Stimulated activated memory B cell treated with anti-CD40 and anti-IgM and Interleukin-4, amounts not matched to agents 10 μg/mL and 1 μg/mL and 100 μg/mL, for 72 hours (primary cell): ENCODE measurements around the gene ICAM4.
"Not testable (repeated sequence)": the region's sequence is repeated elsewhere in the genome, so short reads cannot be mapped to it uniquely, and the experiment has no call there.

Source experiments
- ATAC-seq: fragments of 150-1000 bp; cut with Tn5 transposase; 2 replicates; pipeline ENCODE4 v1.10.0; 2021
- H3K27ac Mint-ChIP-seq: one replicate; pipeline ENCODE4 v1.8.0; 2022; ENCODE audit warnings: mild to moderate bottlenecking, mixed read lengths
- H3K27me3 Mint-ChIP-seq: one replicate; pipeline ENCODE4 v1.8.0; 2022; ENCODE audit warnings: mixed read lengths
- H3K36me3 Mint-ChIP-seq: one replicate; pipeline ENCODE4 v1.8.0; 2022; ENCODE audit warnings: mixed read lengths
- H3K4me1 Mint-ChIP-seq: one replicate; pipeline ENCODE4 v1.8.0; 2022; ENCODE audit warnings: mixed read lengths
- H3K4me3 Mint-ChIP-seq: one replicate; pipeline ENCODE4 v1.8.0; 2022; ENCODE audit warnings: mild to moderate bottlenecking, moderate library complexity, mixed read lengths
- H3K9me3 Mint-ChIP-seq: one replicate; pipeline ENCODE4 v1.8.0; 2022; ENCODE audit warnings: mixed read lengths

ICAM4 gene

GRCh38 chr19:10286803-10287737 is at the start of gene ICAM4:
Gene ICAM4, plus strand, starts transcription at chr19:10286955. Its CDS starts 58 bp downstream, at chr19:10287013.
- peak within 1 kb of the TSS; percentile 55 for H3K27ac Mint-ChIP-seq
- H3K9me3 Mint-ChIP-seq = peaks cover 4% of the 10 kb centered on the region
- H3K4me3 Mint-ChIP-seq = peak within 1 kb of the TSS; percentile 50
- ATAC-seq = peak; percentile 69
- H3K4me1 Mint-ChIP-seq = peaks cover 68% of the 10 kb centered on the region
- peaks cover 42% of the 10 kb centered on the region for H3K27me3 Mint-ChIP-seq
- H3K36me3 Mint-ChIP-seq = peaks cover 39% of the 10 kb centered on the region

GRCh38 chr19:10237702-10238101 is 49.1 kb upstream of the ICAM4 start:
- no peak overlapping the region for H3K4me3 Mint-ChIP-seq

GRCh38 chr19:10238172-10238783 is 48.5 kb upstream of the ICAM4 start:
- no peak for ATAC-seq
- no peaks in the 10 kb centered on the region for H3K9me3 Mint-ChIP-seq
- no peaks in the 10 kb centered on the region for H3K36me3 Mint-ChIP-seq
- peak overlapping the region; percentile 76 for H3K27ac Mint-ChIP-seq
- no peak overlapping the region for H3K4me3 Mint-ChIP-seq
- no peaks in the 10 kb centered on the region for H3K27me3 Mint-ChIP-seq
- H3K4me1 Mint-ChIP-seq = peaks cover 64% of the 10 kb centered on the region

More at GRCh38 chr19:10237702-10238101, 49.1 kb upstream of the ICAM4 start:
- Mint-ChIP-seq H3K4me1 (peaks cover 63% of the 10 kb centered on the region), H3K9me3 (no peaks in the 10 kb centered on the region), H3K27me3 (no peaks in the 10 kb centered on the region), H3K36me3 (no peaks in the 10 kb centered on the region), H3K27ac (peak overlapping the region; percentile 76)
- ATAC-seq = no peak

- not testable (repeated sequence) for H3K27me3 Mint-ChIP-seq, ATAC-seq, H3K27ac Mint-ChIP-seq, H3K4me3 Mint-ChIP-seq, H3K9me3 Mint-ChIP-seq, H3K36me3 Mint-ChIP-seq
- peaks cover 63% of the 10 kb centered on the region for H3K4me1 Mint-ChIP-seq
Measured at GRCh38 chr19:10241826-10242449, 44.8 kb upstream of the ICAM4 start.

GRCh38 chr19:10243606-10244005 is 43.1 kb upstream of the ICAM4 start:
- no peaks in the 10 kb centered on the region for H3K27me3 Mint-ChIP-seq
- no peak overlapping the region for H3K27ac Mint-ChIP-seq
- H3K9me3 Mint-ChIP-seq = no peaks in the 10 kb centered on the region
- no peak for ATAC-seq
- H3K4me3 Mint-ChIP-seq = no peak overlapping the region
- peaks cover 67% of the 10 kb centered on the region for H3K4me1 Mint-ChIP-seq
- H3K36me3 Mint-ChIP-seq = no peaks in the 10 kb centered on the region

- no peaks in the 10 kb centered on the region for H3K9me3 Mint-ChIP-seq
- no peak overlapping the region for H3K4me3 Mint-ChIP-seq
- no peaks in the 10 kb centered on the region for H3K27me3 Mint-ChIP-seq
- peaks cover 58% of the 10 kb centered on the region for H3K4me1 Mint-ChIP-seq
- peak overlapping the region; percentile 47 for H3K27ac Mint-ChIP-seq
- H3K36me3 Mint-ChIP-seq = no peaks in the 10 kb centered on the region
- peak; percentile 89 for ATAC-seq
Measured at GRCh38 chr19:10245189-10245939, 41.4 kb upstream of the ICAM4 start.

GRCh38 chr19:10246511-10246910 is 40.2 kb upstream of the ICAM4 start:
- Mint-ChIP-seq H3K27ac (peak overlapping the region; percentile 47), H3K4me1 (peaks cover 57% of the 10 kb centered on the region), H3K27me3 (no peaks in the 10 kb centered on the region), H3K36me3 (no peaks in the 10 kb centered on the region), H3K4me3 (no peak overlapping the region), H3K9me3 (no peaks in the 10 kb centered on the region)
- no peak for ATAC-seq

GRCh38 chr19:10251792-10252694 is 34.7 kb upstream of the ICAM4 start, which contains the start of gene MRPL4:
Gene MRPL4, plus strand, starts transcription at chr19:10252214. Its CDS starts 40 bp downstream, at chr19:10252254.
- Mint-ChIP-seq H3K27ac (peak within 1 kb of the TSS; percentile 98), H3K4me3 (peak within 1 kb of the TSS; percentile 99), H3K4me1 (peaks cover 54% of the 10 kb centered on the region), H3K9me3 (no peaks in the 10 kb centered on the region), H3K27me3 (no peaks in the 10 kb centered on the region), H3K36me3 (peaks cover 33% of the 10 kb centered on the region)
- ATAC-seq = peak; percentile 99

GRCh38 chr19:10252707-10253106 is 34.0 kb upstream of the ICAM4 start:
- H3K9me3 Mint-ChIP-seq = no peaks in the 10 kb centered on the region
- H3K27ac Mint-ChIP-seq = peak overlapping the region; percentile 98
- peak overlapping the region; percentile 99 for H3K4me3 Mint-ChIP-seq
- peaks cover 47% of the 10 kb centered on the region for H3K4me1 Mint-ChIP-seq
- peaks cover 40% of the 10 kb centered on the region for H3K36me3 Mint-ChIP-seq
- ATAC-seq = no peak
- no peaks in the 10 kb centered on the region for H3K27me3 Mint-ChIP-seq

- H3K27ac Mint-ChIP-seq = no peak overlapping the region
- H3K36me3 Mint-ChIP-seq = peaks cover 46% of the 10 kb centered on the region
- H3K9me3 Mint-ChIP-seq = no peaks in the 10 kb centered on the region
- H3K27me3 Mint-ChIP-seq = no peaks in the 10 kb centered on the region
- H3K4me3 Mint-ChIP-seq = no peak overlapping the region
- no peak for ATAC-seq
- peaks cover 49% of the 10 kb centered on the region for H3K4me1 Mint-ChIP-seq
Measured at GRCh38 chr19:10254244-10254643, 32.5 kb upstream of the ICAM4 start.

- H3K36me3 Mint-ChIP-seq = peaks cover 46% of the 10 kb centered on the region
- no peak overlapping the region for H3K27ac Mint-ChIP-seq
- no peaks in the 10 kb centered on the region for H3K27me3 Mint-ChIP-seq
- ATAC-seq = no peak
- H3K4me1 Mint-ChIP-seq = peaks cover 53% of the 10 kb centered on the region
- H3K4me3 Mint-ChIP-seq = no peak overlapping the region
- H3K9me3 Mint-ChIP-seq = no peaks in the 10 kb centered on the region
Measured at GRCh38 chr19:10255358-10255757, 31.4 kb upstream of the ICAM4 start.

GRCh38 chr19:10256551-10256950 is 30.2 kb upstream of the ICAM4 start:
- H3K27ac Mint-ChIP-seq = no peak overlapping the region
- H3K4me1 Mint-ChIP-seq = peaks cover 46% of the 10 kb centered on the region
- no peak for ATAC-seq
- no peaks in the 10 kb centered on the region for H3K27me3 Mint-ChIP-seq
- no peaks in the 10 kb centered on the region for H3K9me3 Mint-ChIP-seq
- H3K36me3 Mint-ChIP-seq = peaks cover 46% of the 10 kb centered on the region
- H3K4me3 Mint-ChIP-seq = no peak overlapping the region

GRCh38 chr19:10256970-10257615 is 29.7 kb upstream of the ICAM4 start:
- no peak overlapping the region for H3K4me3 Mint-ChIP-seq
- no peaks in the 10 kb centered on the region for H3K9me3 Mint-ChIP-seq
- H3K27me3 Mint-ChIP-seq = no peaks in the 10 kb centered on the region
- ATAC-seq = no peak
- H3K36me3 Mint-ChIP-seq = peaks cover 46% of the 10 kb centered on the region
- peaks cover 44% of the 10 kb centered on the region for H3K4me1 Mint-ChIP-seq
- H3K27ac Mint-ChIP-seq = peak overlapping the region; percentile 6
